Non-pigmented ciliary epithelial cell (primary cell): ENCODE measurements around the gene TPI1.
"Not testable (repeated sequence)": the region's sequence is repeated elsewhere in the genome, so short reads cannot be mapped to it uniquely, and the experiment has no call there.

ENCODE experiments used
- DNase-seq: peaks from one replicate; pipeline ENCODE4 v3.0.0-alpha.2; 2010; ENCODE audit warnings: low read depth

Gene TPI1

DNA sequence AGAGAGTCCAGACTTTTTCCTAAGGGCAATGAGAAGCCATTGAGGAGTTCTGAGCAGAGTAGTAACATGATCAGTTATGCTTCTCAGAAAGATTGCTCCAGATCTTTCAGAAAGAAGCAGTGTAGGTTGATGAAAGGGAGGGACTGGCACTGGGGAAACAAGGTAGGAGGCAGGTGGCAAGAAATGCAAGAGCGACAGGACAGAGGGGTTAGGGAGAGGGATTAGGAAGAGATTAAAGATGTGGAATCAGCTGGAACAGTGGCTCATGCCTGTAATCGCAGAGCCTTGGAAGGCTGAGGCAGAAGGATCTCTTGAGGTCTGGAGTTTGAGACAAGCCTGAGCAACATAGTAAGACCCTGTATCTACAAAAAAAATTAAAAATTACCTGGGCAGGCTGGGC lies 19.7 kb upstream of the TPI1 start:
- no peak for DNase-seq

DNA sequence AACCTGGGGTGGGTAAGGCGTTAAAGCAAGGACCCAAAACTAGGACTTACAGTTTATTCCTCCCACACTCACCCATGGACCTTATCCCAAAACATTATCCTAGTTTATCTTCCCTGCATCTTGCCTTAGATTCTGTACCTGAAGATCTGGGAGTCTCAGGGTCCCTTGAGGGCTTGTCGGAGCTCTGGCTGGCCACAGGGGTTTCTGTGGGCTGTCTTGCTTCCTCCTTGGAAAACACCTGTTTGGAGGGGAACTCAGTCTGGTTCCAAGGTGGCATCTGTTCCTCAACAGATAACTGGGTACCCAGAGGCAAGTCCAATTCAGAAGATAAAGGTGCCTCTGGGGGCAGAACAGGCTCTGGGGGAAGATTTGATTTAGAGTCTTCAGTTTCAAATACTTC lies 17.9 kb upstream of the TPI1 start:
- no peak for DNase-seq

DNA sequence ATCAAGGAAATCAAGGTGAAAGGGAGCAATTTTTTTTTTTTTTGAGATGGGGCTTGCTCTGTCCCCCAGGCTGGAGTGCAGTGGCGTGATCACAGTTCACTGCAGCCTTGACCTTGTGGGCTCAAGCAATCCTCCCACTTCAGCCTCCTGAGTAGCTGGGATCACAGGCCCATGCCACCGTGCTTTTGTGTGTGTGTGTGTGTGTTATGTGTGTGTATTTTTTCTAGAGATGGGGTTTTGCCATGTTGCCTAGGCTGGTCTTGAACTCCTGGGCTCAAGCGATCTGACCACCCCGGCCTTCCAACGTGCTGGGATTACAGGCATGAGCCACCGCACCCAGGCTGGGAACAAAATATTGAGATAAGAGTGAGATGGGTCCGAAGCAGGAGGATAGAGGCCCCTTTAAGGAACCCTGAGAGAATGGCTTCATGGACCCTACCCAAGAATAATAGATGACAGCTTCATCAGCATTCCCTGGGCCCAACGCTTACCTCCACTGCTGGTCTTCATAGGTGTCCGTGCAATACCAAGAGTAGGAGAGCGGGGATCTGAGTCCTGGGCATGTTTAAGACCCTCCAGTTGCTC lies 17.3 kb upstream of the TPI1 start:
- DNase-seq: no peak

DNA sequence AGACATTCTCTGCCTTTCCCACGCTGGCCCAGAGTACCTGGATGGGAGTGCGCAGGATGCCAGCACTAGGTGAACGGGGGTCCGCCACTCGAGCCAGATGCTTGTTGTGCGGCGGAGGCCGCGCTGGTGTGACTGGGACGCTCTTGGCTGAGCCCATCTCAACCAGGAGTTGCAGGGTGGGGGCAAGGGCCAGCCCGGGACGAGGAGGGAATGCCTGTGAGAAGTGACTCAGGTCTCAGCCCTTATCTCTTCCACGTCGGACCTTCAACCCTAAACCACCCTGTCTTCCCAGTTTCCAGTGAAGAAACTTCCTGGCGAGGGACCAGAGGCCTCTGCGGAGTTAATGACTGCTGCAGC lies 16.6 kb upstream of the TPI1 start:
- DNase-seq: no peak

DNA sequence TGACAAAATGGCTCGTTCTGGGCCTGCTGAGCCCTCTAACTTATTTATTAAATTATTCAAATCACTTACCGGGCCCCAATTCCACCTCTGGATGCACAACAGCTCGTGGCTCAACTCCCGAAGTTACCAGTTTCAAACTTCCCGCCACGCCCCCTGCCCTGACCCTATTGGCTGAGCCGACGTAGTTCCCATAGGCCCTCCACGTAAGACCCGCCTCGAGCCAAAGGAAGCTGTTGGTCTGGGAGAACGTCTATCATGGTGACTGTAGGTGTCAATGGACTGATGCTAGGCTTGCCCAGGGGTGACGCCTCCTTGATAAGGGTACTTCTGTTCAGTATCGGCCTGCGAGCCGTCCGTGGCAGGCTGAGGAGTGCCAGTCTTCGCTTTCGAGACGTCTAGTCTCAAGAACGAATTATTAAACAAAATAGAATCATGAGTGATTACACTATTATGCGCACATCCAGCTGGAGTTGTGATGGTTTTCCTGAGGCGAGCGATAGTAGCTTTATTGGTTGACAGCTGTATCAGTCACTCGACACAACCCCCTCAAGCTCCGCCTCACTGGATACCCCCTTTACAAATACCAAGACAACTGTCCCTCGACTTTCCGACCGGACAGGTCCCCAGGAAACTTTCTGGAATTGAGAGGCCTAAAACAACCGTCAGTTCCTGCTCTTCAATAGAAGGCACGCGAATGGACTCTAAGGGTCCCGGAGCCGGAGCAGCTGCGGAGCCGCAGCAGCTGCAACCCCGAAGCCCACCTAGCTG lies 16.0 kb upstream of the TPI1 start, which contains the start of gene CDCA3:
Gene CDCA3 (minus strand): TSS at position 134 of the 768 bp plus-strand sequence. CDS start 334 bp downstream, outside the sequence.
- peak; percentile 97 for DNase-seq

DNA sequence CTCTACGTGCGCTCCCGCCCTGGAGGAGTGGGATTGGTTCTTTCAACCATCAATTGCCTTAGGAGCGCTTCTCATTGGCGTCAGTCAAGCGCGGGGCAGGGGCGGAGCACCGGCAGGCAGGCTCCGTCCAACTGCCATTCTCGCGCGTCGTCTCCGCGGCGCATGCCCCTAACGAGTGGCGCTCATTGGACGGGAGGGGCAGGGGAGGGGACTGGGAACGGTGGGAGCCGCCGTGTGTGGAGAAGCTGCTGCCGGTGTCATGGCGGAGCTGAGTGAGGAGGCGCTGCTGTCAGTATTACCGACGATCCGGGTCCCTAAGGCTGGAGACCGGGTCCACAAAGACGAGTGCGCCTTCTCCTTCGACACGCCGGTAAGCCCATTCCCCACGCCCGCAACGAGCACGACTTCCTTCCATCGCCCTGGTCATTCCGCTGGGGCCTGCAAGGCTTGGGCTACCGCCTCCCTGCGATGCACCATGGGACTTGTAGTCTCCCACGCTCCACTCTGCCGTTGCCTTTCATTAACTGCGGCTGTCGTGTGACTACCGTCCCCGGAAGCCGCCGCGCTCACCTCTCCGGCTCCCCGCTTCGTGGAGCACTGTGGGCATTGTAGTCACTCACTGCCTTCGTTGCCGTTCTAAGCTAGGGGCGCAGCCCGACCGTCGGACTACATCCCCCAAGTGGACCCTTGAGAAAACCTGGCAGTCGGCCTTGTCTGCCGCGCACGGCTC lies 15.2 kb upstream of the TPI1 start, which contains the start of gene USP5:
Gene USP5 (plus strand): TSS at position 230 of the 730 bp plus-strand sequence. CDS start 30 bp downstream, at position 260.
- peak; percentile 99 for DNase-seq

DNA sequence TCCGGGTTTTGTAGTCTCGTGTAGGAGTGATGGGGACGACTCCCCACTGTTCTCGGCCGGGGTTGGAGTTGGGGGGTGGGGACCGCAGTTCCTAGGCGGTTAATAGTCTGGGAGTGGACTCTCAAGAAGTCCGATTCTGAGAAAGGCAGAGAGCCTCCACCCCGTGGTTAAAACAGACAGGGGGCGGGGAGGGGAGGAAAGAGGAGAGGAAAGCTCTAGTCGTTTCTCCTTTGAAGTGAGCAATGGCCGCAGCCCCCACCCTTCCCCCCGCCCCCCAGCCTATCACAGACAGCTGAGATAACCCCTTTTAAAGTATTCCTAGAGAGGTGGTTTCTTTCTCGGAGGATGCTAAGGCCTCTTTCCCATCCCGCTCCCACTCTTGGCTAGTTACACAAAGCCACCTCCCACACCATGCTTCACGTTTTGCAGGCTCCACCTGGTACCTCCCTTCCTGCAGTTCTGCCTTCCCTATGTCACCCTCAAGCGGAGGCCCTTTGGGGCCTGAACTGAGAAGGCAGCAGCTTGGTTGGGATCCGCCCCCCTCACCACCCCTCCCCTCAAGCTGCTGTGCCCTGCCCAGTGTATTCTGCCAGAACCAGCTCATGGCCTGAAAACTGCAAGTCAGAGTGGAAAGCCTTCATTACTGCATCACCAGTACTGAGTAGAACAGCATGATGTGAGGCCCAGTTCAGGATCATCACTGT lies 14.5 kb upstream of the TPI1 start:
- DNase-seq: no peak

DNA sequence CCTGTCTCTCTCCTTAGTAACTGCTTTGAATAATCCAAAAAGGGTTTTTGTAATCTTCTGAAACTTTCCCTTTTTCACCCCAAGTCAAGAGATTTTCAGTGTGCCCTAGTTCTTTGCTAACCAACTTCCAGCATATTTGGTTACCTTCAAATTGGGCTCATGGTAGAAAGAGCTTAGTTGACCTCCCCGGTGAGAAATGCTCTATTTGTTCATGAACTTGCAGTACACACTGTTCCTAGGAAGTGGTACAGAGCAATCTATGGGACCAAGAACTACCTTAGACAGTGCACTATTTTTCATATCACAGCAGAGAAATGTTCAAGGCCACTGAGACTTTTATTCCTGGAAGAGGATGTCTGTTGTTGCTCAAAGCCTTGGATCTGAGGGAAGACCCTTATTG lies 13.7 kb upstream of the TPI1 start:
- no peak for DNase-seq

DNA sequence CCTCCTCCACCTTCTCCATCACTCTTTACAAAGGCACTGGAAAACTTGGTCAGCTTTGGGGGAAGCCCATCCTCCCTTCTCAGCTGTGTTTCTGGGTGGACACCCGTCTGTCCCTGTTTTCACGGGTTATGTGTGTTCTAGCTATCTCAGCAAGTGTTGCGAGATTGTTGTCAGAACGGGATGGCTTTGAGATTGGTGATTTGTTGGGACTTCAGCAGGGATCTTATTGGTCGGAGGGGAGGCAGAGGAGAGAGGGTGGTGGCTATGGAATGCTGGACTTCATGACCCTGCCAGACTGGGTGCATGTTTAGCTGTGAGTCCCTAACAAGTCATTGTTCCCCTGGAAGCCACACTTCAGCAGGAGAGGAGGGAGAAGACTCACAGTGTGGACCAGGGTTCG lies 13.3 kb upstream of the TPI1 start:
- no peak for DNase-seq

DNA sequence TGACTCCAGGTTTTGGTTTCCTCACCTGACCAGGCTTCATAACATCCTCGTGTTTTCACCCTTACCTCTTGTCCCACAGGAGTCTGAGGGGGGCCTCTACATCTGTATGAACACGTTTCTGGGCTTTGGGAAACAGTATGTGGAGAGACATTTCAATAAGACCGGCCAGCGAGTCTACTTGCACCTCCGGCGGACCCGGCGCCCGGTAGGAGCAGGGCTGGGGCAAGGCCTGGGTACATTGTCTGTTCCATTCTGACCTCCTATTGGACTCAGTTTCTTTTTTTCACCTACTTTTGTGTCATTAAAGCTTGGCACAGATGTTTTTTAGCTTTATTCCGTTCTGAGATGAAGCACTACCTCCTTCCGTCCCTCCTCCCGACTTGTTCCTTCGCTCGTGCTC lies 12.0 kb upstream of the TPI1 start:
- DNase-seq: no peak

DNA sequence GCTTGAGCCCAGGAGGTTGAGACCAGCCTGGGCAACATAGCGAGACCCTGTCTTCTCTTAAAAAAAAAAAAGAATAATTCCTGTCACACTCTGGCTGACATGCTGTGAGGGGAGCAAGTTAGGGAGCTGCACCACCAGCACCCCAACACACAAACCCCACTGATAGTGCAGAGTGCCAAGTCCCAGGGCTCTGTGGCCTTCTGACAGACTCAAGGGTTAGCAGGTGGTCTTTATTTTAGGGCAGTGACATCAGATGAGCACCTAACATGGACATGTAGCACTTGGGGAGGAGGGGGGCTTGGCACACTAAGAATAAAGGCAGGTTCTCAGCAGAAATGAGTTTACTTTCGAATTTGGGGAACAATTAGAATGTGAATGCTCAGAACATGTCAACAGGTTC lies 8.5 kb upstream of the TPI1 start:
- DNase-seq: no peak

DNA sequence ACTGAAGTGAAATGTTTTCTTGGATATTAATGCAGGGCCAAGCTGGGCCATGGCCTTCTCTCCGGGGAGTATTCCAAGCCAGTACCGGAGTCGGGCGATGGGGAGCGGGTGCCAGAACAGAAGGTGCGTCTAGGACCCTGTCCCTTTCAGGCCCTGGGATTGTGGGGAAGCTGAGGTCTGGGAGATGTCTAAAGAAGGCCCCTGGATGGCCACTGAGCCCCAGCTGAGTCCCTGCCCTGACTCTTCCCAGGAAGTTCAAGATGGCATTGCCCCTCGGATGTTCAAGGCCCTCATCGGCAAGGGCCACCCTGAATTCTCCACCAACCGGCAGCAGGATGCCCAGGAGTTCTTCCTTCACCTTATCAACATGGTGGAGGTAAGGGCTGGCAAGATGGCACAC lies 7.2 kb upstream of the TPI1 start:
- no peak for DNase-seq

DNA sequence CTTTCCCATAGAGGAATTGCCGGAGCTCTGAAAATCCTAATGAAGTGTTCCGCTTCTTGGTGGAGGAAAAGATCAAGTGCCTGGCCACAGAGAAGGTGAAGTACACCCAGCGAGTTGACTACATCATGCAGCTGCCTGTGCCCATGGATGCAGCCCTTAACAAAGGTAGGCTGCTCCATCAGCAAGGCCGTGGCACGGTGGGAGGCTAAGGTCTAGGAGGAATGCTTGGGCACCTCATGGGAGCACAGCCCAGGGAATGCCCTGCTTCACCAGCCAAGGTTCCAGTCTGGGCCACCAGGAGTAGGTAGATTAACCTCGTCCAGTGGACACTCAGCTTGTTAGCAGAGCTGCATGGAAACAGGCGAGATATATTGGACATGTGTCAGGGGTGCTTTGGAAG lies 6.4 kb upstream of the TPI1 start:
- no peak for DNase-seq

DNA sequence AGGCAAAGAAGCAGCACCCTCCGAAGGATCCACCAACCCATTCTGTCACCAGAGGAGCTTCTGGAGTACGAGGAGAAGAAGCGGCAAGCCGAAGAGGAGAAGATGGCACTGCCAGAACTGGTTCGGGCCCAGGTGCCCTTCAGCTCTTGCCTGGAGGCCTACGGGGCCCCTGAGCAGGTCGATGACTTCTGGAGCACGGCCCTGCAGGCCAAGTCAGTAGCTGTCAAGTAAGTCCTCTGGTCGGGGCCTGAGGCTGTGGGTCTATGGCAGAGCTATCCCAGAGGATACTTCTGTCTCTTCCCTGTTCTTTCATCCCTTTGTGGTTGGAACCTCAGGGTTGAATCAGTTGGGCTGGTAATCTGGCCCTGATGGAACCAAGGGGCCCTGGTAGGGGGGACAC lies 5.9 kb upstream of the TPI1 start:
- no peak for DNase-seq

DNA sequence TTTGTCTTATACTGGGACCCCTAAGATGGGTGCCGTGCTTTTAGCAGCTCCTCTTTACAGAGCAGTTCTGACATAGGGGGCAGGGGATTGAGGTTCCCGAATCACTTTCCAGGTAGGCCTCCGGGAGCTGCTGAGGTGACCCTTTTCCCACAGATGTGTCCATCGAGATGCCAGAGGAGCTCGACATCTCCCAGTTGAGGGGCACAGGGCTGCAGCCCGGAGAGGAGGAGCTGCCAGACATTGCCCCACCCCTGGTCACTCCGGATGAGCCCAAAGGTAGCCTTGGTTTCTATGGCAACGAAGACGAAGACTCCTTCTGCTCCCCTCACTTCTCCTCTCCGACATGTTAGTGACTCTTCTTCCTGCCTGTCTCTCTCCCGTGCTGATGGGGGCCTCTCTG lies 4.3 kb upstream of the TPI1 start:
- DNase-seq: no peak

DNA sequence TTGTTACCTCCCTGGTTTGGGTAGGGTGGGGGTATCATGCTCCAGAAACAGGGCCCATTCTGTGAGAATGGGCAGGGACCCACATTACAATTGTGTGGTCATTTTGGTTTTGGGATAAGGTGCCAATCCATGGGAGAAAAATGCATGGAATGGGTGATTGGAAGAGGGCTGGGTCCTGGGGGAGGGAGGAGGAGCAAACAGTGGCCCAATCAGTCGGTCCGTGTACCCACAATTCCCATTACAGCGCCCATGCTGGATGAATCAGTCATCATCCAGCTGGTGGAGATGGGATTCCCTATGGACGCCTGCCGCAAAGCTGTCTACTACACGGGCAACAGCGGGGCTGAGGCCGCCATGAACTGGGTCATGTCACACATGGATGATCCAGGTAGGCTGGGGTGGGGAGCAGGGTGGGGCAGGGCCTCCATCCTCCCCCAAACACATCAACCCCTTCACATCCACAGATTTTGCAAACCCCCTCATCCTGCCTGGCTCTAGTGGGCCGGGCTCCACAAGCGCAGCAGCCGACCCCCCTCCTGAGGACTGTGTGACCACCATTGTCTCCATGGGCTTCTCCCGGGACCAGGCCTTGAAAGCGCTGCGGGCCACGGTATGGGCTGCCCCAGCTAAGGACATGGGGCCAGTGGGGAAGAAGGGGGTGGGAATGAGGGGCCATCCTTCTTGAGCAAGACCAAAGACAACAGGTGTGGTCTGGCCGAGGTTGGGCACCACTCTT lies 3.6 kb upstream of the TPI1 start:
- no peak for DNase-seq

DNA sequence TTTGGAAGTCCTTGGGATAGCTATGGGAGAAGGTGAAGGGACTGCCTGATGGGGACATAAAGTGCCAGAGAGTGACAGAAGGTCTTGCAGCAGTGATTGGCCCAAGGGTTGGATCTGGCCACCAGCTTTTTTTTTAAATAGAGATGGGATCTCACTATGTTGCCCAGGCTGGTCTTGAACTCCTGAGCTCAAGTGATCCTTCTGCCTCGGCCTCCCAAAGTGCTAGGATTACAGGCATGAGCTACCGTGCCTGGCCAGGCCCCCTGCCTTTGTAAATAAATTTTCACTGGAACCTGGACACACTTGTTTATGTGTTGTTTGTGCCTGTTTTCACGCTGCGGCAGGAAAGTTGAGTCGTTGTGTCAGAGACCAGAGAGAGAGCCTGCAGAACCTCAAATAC lies 2.0 kb upstream of the TPI1 start:
- not testable (repeated sequence) for DNase-seq

DNA sequence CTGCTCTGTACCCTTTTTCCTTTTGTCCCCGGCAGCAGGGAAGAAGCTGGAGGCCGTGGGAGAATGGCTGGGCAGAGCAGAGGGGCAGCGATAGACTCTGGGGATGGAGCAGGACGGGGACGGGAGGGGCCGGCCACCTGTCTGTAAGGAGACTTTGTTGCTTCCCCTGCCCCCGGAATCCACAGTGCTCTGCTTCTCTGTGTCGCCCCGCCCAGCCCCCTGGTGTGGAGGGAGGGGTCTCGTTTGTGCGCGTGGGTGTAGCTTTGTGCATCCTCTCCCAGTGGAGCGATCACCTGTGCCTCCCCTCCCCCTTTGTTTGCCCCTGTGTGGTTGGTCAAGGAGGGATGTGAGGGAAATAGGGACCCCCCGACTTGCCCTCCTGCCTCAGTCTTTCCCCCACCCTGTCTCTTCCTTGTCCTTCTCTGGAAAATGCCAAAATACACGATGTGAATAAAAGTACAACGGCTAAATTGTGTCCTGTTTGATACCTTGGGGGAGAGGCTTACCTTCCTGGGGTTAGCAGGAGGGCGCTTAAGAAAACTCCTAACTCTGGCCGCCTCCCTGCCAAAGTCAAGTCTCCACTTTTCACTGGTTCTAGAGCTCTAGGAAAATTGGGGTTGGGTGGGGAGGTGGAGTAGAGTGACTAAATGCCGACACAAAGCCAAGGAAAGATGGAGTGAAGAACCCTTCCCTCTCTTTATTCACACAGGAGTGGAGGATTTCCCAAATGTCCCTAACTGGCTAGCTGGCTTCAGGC lies 990 bp upstream of the TPI1 start:
- DNase-seq: no peak

DNA sequence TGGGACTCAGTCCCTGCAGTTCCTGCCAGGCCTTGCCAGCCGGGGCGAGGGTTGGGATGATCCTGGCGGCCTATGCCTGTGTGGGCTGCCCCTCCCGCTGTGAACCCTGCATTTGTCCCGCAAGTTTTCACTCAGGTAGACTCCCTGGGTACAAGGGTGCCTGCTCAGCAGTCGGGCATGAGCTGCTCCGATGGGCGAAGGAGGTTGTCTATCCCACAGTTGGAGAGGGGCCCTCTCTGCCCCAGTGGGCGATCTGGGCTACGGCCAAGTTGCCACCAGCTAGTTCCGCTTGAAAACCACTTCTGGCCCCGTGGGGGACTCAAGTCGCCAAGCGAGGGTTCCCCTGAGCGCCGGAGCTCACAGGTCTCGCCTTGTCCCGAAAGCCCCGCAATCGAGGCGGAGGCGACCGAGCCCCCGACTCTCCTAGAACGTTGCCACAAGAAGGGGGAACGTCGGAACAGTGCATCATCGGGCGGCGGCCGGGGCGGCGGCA lies 365 bp upstream of the TPI1 start:
- DNase-seq: no peak

DNA sequence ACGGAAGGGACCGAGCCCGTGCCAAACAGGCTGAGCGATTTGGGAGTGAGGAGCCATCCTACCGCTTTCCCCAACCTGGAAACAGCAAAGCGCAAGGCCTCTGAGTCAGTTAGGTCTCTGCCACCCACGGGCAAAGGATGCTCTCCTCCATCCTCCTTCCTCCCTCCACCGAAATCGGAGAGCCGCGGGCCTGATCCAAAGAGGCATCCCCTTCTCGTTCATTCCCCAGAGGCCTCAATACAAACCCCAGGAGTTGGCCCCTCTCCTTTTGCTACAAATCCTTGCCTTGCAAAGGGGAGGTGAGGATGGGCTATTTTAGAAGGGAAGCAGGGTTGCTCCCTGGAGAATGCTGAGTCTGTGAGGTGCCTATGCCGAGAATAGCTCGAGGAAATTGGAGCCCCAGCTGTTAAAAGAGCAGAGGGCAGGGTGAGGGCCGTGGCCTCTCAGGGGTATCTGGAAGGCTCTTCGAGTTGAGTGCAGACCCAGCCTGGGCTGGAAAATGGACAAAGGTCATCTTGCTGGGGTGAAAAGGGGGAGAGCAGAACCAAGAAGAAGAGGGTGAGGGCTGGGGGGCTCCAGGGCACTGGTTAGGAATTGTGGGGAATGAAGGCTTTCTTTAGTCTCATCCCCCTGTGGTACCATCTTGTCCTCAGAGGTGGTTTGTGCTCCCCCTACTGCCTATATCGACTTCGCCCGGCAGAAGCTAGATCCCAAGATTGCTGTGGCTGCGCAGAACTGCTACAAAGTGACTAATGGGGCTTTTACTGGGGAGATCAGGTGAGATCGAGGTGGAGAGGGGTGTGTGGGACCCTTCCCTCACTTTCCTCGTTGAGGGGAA lies 1.1 kb downstream of the TPI1 start:
- no peak for DNase-seq
